HG03442 (cell line): ENCODE measurements around the gene SH3BGRL2.
"Not testable (repeated sequence)": the region's sequence is repeated elsewhere in the genome, so short reads cannot be mapped to it uniquely, and the experiment has no call there.

Source experiments
- ATAC-seq: cut with Tn5 transposase; IDR thresholded peaks from one replicate; pipeline ENCODE4 v1.9.1; 2021; ENCODE audit warnings: mild to moderate bottlenecking, moderate library complexity; ENCODE audit not compliant: unreplicated experiment

Gene SH3BGRL2

DNA sequence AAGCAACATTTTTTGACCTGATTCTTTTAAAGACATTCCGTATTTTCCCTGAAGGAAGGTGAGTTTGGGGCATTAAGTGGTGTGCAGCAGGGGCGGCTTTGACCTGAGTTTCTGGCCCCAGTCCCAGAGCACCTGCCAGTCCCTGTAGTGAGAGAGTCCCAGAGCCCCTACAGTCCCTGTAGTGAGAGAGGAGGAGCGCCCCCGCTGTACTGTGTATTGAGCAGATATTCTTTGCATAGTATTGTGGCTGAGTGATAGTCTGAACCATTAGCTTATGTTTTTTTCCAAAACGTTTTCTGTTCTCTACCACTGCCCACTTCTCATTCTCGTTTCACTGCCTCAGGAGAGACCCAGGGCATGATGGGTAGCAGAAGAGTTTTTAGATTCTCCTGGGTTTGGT lies 17.2 kb upstream of the SH3BGRL2 start:
- ATAC-seq: no peak

DNA sequence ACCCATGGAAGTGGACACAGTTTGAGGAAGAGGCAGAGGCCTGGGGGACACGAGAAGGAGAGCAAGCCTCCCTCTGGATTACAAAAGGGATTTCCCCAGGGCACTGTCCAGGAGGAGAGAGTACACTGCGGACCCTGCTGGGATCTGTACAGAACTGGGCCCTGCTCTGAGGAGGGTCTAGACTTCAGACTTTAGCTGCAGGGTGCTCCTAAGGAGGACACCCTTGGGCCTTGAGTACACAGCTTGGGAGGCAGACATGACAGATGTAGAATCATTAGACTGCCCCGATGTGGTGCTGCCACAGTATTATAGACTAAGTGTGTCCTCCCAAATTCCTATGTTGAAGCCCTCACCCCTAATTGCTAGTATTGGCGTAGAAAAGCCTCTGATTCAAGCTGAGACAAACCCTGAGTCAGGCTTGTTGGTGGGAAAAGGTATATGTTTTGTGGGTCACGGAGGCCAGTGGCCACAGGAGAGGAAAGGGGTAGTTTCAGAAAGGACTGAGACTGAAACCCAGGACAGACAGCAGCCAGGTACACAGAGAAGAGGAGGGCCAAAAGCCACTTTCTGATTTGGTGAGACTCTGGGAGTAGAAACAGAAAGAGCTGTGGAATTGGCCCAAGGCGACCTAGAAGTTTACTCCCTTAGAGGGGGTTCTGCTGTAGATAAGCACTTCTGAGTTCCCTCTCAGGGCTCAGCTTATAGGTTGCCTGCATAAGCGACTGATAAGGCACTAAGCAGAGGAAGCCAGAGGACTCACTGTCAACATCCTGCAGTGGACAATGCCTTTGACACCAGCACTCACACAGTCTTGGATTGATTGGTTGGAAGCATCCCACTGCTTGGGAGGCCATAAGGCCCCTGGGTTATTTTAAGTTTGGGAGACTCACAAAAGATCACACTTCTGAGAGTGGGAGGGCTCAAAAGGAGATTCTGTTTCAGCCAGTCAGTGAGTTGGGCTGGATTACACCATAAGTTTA lies 16.5 kb upstream of the SH3BGRL2 start:
- ATAC-seq: peak; percentile 67

DNA sequence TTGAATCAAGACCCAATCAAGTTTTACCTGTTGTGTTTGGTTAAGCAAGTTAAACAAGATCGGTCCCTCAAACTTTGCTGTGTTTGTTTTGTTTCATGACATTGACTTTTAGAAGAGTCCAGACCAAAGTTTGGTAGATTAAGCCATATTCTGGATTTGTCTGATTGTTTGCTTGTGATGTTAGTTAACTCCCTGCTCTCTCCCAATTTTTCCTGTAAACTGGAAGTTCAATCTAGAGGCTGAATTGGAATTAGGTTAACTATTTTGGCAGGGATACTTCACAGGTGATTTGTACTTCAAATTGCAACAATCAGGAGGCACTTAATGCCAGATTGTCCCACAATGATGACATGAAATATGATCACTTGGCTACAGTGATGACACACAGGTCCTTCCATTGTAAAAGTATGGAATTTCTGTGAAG lies 13.6 kb upstream of the SH3BGRL2 start:
- ATAC-seq: no peak

DNA sequence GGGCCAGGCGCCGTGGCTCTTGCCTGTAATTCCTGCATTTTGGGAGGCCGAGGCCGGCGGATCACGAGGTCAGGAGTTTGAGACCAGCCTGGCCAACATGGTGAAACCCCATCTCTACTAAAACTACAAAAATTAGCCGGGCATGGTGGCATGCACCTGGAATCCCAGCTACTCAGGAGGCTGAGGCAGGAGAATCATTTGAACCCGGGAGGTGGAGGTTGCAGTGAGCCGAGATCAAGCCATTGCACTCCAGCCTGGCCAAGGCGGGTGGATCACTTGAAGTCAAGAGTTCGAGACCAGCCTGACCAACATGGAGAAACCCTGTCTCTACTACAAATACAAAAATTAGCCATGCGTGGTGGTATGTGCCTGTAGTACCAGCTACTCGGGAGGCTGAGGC lies 12.7 kb upstream of the SH3BGRL2 start:
- not testable (repeated sequence) for ATAC-seq

DNA sequence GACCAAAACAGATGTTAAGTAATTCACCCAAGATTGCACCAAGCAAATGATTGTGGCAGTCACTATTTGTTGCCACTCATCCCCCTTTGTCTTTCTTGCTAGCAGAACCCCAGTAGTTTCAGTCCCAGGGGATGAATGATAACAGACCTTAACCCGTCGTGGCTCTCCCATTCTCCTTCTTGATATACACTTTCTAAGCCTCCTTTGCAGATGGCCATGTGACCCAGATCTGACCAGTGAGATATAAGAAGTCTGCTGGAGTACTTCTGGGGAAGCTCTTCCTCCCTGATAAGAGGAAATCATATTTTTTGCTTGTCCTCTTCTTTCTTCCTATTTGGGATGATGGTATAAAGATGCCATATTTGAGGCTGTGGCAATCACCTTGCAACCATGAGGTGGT lies 9.6 kb upstream of the SH3BGRL2 start:
- no peak for ATAC-seq

DNA sequence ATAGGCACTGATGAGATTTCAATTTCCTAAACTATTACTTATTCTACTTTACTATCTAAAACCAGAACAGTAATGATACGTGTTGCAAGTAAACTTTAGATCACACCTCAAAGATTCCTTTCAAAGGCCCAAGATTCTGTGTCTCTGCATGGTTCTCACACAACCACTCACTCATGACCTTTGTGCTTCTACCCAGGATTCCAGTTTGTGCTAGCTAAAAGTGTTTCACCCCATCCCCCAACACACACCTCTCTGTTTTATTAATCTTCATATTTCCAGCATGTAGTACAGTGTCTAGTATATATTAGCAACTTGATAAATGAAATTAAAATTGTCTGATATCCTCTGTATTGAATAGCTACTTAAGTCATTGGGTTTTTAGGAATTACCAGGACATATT lies 8.8 kb upstream of the SH3BGRL2 start:
- ATAC-seq: no peak

DNA sequence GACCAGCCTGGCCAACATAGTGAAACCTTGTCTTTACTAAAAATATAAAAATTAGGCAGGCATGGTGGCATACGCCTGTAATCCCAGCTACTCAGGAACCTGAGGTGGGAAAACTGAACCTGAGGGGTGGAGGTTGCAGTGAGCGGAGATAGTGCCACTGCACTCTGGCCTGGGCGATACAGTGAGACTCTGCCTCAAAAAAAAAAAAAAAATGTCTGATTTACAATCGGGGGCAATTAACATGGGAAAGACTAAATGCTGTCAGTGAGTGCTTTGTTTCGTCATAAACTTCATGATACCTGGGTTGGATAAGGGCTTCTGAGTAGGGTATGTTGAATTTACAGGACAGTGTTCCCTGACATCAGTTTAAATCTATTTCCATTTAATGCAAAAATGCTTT lies 8.0 kb upstream of the SH3BGRL2 start:
- ATAC-seq: no peak

DNA sequence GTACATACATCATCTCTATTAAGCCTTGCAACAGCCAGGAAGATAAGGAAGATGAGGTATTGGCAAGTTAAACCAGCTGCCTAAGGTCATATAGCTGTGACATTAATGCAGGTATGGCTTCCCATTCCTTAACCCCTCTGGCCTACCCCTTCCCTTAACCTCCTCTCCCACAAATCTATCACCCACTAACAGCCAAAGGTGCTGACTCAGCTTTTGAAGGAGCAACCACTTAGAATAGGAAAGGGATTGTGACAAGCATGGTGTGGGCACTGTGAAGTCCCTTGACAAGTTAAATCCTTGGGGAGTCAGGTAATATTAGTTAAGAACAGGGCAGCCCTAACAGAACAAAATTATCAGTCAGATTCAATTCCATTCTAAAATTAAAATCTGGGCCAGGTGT lies 5.4 kb upstream of the SH3BGRL2 start:
- ATAC-seq: no peak

DNA sequence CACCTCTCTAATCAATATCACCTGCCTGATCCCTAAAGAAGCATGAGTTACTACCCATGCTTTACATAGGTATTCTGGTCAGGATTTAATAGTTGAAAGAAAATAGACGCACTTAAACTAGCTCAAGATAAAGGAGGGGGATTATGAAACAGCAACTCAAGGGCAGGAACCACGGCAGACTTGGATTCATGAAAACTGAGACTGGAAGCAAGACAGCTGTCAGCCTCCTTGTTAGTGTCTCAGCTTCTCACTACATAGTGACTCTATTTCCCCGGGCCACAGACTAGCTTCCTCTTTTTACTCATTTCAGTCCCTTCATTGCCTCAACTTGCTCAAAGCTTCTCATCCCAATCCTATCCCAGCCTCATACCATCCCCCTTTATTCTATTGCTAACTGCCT lies 4.3 kb upstream of the SH3BGRL2 start:
- ATAC-seq: no peak

DNA sequence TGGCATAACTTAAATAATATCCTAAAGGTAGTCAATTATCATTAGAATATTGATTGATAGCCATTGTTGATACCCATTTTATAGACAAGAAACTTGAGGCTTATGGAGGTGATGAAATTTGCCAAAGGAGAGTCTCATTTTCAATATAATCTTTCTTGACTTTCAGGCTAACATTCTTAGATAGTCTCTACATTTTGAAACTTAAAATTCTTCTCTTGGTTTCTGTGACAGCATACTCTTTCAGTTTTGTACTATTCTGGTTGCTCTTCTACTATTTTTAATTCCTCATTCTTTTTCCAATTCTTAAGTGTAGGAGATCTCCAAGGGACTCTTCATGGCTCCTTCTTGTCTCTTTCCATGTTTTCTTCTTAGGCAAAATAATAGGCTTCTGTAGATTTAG lies 3.7 kb upstream of the SH3BGRL2 start:
- ATAC-seq: no peak

DNA sequence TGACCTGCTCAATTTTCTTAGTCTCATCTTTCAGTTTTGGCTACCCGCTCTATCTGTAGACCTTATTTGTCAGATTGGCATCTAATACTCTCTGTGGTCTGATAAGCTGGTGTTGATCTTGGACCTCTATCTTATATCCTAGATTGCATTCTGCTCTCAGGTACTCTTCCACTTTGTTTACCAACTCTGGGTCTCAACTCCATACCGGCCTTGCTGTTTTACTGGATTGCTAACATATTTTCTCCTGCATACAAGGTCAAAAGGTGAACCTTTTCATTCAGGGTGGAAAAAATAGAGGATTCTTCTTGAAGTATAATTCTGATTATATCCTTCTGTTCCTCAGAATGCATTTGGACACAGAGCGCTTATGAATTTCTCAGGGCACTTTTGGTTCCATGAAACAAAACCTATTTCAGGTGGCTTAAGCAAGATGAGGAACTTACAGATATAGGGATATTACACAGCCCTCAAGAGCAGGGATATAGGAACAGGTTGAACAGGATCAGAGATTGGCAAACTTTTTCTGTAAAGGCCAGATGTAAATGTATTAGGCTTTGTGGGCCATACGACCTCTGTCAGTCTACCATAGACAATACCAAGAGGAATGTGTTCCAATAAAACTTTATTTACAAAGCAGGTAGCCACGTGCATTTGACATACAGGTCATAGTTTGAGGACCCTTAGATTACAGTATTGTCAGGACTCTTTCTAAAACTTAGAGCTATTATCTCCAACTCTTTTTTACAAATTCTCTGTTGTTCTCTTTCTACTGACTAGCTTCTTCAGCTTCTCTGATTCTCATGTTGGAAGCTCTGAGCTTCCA lies 2.5 kb upstream of the SH3BGRL2 start:
- no peak for ATAC-seq

DNA sequence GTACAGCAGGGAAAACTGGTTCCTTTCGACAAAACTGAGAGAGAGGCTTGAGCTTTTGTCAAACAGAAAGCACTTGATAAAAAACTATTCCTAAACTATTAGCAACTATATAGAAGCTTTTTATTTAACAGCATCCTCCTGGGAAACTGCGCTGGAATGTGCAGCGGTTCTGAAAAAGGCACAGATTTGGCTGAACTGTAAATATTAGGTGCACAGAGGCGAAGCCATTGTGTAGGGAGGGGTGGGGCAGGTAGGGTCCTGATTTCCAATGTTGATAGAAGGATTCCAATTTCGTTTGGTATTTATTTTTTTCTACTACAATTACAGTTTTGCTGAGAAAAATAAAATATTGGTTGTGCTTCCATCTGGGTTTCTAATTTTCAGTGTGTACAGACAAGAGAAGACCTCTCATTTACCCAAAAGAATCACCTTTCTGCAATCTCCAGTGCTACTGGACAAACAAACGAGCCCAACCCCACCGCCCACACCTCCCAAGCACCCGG lies 698 bp upstream of the SH3BGRL2 start:
- ATAC-seq: no peak

DNA sequence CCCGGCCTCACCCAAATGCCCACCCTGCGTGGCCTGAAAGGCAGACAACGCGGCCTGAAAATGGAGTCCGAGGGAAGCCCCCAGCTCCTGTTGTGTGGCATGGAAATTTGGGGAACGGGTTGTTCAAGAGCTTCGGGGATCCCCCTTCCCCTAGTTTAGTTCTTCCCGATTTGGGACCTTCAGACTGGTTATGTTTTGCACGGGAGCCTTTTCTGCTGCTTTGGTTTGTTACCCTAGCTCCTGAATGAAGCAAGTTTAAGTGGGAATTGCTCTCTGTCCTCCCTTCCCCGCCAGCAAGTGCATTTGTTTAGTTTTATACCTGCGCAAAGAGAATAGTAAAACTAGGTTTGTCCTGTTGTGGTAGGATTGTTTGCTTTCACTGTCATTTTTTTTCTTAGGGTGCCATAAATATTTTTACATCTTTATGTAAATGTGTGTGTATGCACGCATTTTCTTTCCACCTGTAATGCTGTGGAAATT lies 604 bp downstream of the SH3BGRL2 start:
- ATAC-seq: no peak

DNA sequence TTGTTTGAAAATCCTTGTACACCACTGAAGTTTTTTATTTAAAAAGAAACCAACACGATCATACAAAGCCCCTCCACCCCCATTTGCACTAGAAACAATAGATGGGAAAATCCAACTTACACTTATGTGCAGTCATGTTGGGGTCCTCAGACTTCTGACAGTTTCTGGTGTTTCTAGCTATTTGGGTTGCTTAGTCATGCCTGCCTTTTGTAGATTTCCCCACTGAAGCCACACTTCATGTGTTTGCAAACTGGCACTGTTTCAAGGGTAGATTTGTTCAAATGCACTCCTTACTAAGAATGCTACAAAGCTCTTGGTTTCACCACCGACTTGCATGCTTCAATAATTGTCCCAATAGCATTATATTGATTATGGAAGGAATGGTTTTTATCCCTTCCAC lies 1.5 kb downstream of the SH3BGRL2 start:
- no peak for ATAC-seq

DNA sequence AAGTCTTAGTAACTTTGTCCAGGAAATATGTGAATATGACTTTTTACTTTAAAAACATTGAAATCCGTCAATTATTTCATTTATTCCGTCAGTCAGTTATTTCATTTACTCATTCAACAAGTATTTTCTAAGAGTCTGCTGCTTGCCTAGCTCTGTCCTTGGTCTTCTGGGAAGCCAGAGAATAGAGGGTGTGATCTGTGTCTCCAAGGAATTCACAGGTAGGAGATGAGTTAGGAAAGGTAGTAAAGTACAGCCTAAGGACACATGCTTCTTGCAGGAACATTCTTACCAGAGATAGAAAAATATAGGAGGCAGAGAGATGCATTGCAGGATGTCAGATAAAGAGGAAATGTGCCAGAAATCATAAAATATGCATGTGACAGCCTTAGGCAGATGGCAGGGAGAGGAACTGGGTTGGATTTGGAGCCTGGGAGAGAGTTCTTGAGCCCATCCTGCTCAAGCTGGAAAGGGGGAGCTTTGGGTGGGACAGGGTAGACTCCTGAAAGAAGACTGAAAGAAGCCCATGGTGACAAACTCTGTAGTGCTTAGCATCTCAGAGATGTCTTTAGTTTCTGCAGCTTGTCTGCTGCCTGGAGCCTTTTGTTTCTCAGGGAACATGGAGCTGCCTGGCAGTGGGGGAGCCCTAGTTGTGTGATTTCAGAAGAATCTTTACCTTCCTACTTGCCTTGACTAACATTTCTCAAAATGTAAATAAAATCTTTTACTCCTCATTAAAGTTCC lies 3.5 kb downstream of the SH3BGRL2 start:
- no peak for ATAC-seq

DNA sequence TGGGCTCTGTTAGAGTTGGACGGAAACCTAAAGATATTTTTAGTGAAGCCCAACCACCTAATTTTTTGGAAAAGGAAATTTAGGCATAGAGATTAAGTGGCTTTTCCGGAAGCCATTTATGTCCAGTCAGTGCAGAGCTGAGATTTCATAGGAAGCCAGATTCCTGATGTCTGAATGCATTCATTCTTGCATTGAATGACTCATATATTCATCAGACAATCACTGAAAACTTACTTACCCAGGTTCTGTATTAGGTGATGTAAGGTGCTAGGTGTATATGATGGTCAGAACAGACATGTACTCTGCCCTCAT lies 4.1 kb downstream of the SH3BGRL2 start:
- no peak for ATAC-seq

DNA sequence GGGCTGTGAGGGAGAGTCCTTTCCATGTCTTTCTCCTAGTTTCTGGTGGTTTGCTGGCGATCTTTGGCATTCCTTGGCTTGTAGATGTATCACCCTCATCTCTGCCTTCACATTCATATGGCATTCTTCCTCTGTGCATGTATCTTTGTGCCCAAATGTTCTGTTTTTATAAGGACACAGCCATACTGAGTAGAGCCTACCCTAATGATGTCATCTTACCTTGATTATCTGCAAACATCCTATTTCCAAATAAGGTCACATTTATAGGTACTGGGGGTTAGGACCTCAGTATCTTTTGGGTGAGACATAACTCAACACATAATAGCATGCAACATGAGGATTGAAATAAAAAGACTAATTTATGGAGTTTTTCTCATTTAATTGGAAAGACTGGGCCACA lies 5.5 kb downstream of the SH3BGRL2 start:
- ATAC-seq: no peak

DNA sequence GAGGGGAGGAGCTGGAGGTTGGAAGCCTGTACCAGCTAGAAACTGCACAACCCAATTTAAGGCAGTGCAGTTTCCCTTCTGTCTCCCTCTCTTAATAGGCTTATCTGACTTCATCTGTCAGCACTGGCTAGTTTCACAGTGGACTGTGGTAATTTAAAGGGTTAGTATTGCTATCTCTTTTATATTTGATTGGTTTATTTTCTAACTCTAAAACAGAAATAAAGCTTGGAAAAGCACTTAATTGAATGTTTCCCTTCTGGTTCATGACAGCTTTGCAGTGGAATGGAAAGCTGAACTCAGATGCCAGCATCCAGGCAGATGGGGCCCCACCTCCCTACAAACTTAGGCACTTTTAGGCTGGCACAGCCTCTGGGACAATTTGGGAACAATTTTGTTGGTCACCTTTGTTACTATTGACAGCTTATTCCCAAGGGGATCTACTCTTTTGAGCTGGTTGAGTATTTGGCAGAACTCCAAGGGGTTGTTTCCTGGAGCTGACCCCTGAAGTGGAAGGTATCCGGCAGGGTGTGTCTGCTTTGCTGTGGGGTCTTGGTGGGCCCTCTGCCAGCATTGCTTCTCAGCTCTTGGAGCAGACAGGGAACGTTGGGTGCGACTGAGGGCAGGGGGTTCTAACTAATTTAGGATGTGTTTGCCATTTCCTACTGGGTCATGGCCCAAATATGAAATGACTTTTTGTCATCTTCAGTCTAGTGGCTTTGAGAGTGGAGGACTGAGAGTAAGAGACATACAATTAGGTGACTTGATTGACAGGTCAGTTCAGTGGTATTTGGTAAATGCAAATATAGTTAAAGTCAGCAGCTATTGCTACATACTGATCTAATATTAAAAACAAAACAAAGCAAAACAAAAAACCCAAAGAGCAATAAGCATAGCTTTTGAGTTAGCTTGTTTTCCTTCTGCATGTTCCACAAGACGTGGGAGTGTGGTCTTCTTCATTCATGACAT lies 9.3 kb downstream of the SH3BGRL2 start:
- ATAC-seq: no peak

DNA sequence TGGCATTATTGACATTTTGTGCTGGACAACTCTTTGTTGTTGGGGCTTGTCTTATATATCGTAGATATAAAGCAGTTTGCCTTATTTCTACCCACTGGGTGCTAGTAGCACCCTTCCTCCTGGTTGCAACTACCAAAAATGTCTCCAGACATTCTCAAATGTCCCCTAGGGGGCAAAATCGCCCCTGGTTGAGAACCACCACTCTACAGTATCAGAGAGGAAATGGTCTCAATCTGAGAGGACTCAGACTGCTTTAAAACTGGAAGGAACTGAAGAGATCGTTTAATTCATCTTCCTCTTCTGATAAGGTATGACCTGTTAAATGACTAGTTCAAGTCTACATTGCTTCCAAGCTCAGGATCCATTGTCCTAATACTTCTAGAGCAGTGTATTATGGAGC lies 14.9 kb downstream of the SH3BGRL2 start:
- ATAC-seq: no peak

DNA sequence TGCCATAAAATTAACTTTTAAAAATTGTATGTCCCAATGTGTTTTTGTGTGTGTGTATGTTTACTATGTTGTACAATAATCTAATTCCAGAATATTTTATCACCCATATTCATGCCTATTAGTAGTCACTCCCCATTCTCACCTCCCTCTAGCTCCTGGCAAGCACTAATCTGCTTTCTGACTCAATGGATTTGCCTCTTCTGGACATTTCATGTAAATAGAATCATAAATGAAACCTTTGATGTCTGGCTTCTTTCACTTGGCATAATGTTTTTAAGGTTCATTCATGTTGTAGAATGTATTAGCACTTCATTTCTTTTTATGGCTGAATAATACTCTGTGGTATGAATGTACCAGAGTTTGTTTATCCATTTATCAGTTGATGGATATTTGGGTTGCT lies 15.4 kb downstream of the SH3BGRL2 start:
- no peak for ATAC-seq
